ENCODE results near the gene SENP8. TPM values are rescaled to one million over a fixed set of nuclear protein-coding genes. Genes with fewer than 3 reads are reported as not detected.

The SENP8 gene
- total RNA-seq, 4 donors from 2014 or later, result 1.2 to 2.2 (median 1.9) TPM

- no peak for DNase-seq (ENCODE audit: low spot score in 2 of 2)
- Histone ChIP-seq H3K9me3 (no peaks in the 10 kb centered on the region), H3K4me3 (no peak overlapping the region), H3K27me3 (no peaks in the 10 kb centered on the region), H3K27ac (no peak overlapping the region), H3K4me1 (no peaks in the 10 kb centered on the region), H3K36me3 (peaks cover 0 to 5% (median 0%) of the 10 kb centered on the region in 3 donors)
- TF ChIP-seq POLR2A (IDR thresholded peaks at IDR 0.05), result no peak
- WGBS, 2 donors, result 47 to 48% methylated on average over 4 of the region's 4 CpGs
These were observed 23.2 kb downstream of the SENP8 start for GRCh38 chr15:72141171-72142084.

GRCh38 chr15:72146221-72146620, 28.0 kb downstream of the SENP8 start:
- no peaks in the 10 kb centered on the region for H3K27me3 ChIP-seq
- H3K36me3 ChIP-seq, result no peaks in the 10 kb centered on the region
- no peak overlapping the region for H3K4me3 ChIP-seq
- H3K9me3 ChIP-seq, result no peaks in the 10 kb centered on the region
- WGBS, 2 donors, result 96 to 97% methylated on average over 3 of the region's 3 CpGs
- DNase-seq (ENCODE audit: low spot score in 2 of 2), result no peak
- H3K27ac ChIP-seq, result no peak overlapping the region
- no peaks in the 10 kb centered on the region for H3K4me1 ChIP-seq
- TF ChIP-seq CTCF (IDR thresholded peaks at IDR 0.05) (no peak), POLR2A (IDR thresholded peaks at IDR 0.05) (no peak), EP300 (IDR thresholded peaks at IDR 0.05) (no peak)

GRCh38 chr15:72146934-72147333, 28.7 kb downstream of the SENP8 start:
- H3K27me3 ChIP-seq, result no peaks in the 10 kb centered on the region
- TF ChIP-seq CTCF (IDR thresholded peaks at IDR 0.05) (no peak), EP300 (IDR thresholded peaks at IDR 0.05) (no peak), POLR2A (IDR thresholded peaks at IDR 0.05) (no peak)
- no peak for DNase-seq (ENCODE audit: low spot score in 2 of 2)
- no peak overlapping the region for H3K4me3 ChIP-seq
- H3K4me1 ChIP-seq, result no peaks in the 10 kb centered on the region
- H3K36me3 ChIP-seq, result no peaks in the 10 kb centered on the region
- no peak overlapping the region for H3K27ac ChIP-seq
- H3K9me3 ChIP-seq, result no peaks in the 10 kb centered on the region

- no peak for DNase-seq (ENCODE audit: low spot score in 2 of 2)
These were observed 29.2 kb downstream of the SENP8 start for GRCh38 chr15:72147418-72147817.

GRCh38 chr15:72153269-72154000, 35.2 kb downstream of the SENP8 start:
- 65 to 72% methylated on average over 5 of the region's 5 CpGs for WGBS, 2 donors
- Histone ChIP-seq H3K27me3 (no peaks in the 10 kb centered on the region), H3K36me3 (no peaks in the 10 kb centered on the region), H3K4me1 (peaks cover 0 to 19% (median 0%) of the 10 kb centered on the region in 4 donors), H3K9me3 (no peaks in the 10 kb centered on the region), H3K4me3 (no peak overlapping the region), H3K27ac (peak overlapping the region in 2 of 4 donors; percentile 50 to 84)
- TF ChIP-seq CTCF (IDR thresholded peaks at IDR 0.05) (no peak), EP300 (IDR thresholded peaks at IDR 0.05) (no peak)
- DNase-seq (ENCODE audit: low spot score in 2 of 2), result no peak

More at GRCh38 chr15:72147418-72147817, 29.2 kb downstream of the SENP8 start:
- H3K27me3 ChIP-seq, result no peaks in the 10 kb centered on the region
- WGBS, 2 donors, result 54 to 74% methylated on average over 2 of the region's 2 CpGs
- H3K4me3 ChIP-seq, result no peak overlapping the region
- H3K9me3 ChIP-seq, result no peaks in the 10 kb centered on the region
- no peaks in the 10 kb centered on the region for H3K4me1 ChIP-seq
- H3K27ac ChIP-seq, result no peak overlapping the region
- TF ChIP-seq CTCF (IDR thresholded peaks at IDR 0.05) (no peak), POLR2A (IDR thresholded peaks at IDR 0.05) (no peak), EP300 (IDR thresholded peaks at IDR 0.05) (no peak)
- H3K36me3 ChIP-seq, result no peaks in the 10 kb centered on the region

All from tibial nerve (tissue), 4 donors.